HG03354 (cell line): ENCODE results near the gene AGAP3.

Experiments
- ATAC-seq: cut with Tn5 transposase; IDR thresholded peaks from one replicate; pipeline ENCODE4 v1.9.1; 2021; ENCODE audit warnings: mild to moderate bottlenecking; ENCODE audit not compliant: unreplicated experiment, poor library complexity, severe bottlenecking

AGAP3 gene

GRCh38 chr7:151132461-151133205 lies 46.4 kb downstream of the AGAP3 start:
- ATAC-seq = no peak

- ATAC-seq = no peak
Measured at GRCh38 chr7:151133266-151133985, 47.2 kb downstream of the AGAP3 start.

- ATAC-seq = no peak
Measured at GRCh38 chr7:151133986-151134742, 47.9 kb downstream of the AGAP3 start.

- no peak for ATAC-seq
Measured at GRCh38 chr7:151134743-151135524, 48.7 kb downstream of the AGAP3 start.

- ATAC-seq = no peak
Measured at GRCh38 chr7:151135525-151135845, 49.2 kb downstream of the AGAP3 start.

GRCh38 chr7:151135866-151136843 lies 49.9 kb downstream of the AGAP3 start:
- ATAC-seq = no peak

- ATAC-seq = no peak
Measured at GRCh38 chr7:151137076-151137675, 50.9 kb downstream of the AGAP3 start.

GRCh38 chr7:151137791-151138152 lies 51.5 kb downstream of the AGAP3 start:
- no peak for ATAC-seq

- ATAC-seq = no peak
Measured at GRCh38 chr7:151138153-151138851, 52.0 kb downstream of the AGAP3 start.

GRCh38 chr7:151139071-151139790 lies 53.0 kb downstream of the AGAP3 start:
- no peak for ATAC-seq

GRCh38 chr7:151139791-151140190 lies 53.5 kb downstream of the AGAP3 start:
- ATAC-seq = no peak

GRCh38 chr7:151140826-151141225 lies 54.6 kb downstream of the AGAP3 start:
- ATAC-seq = no peak

GRCh38 chr7:151141311-151141854 lies 55.1 kb downstream of the AGAP3 start:
- no peak for ATAC-seq

GRCh38 chr7:151141855-151142685 lies 55.8 kb downstream of the AGAP3 start:
- ATAC-seq = no peak

- ATAC-seq = no peak
Measured at GRCh38 chr7:151142686-151143040, 56.4 kb downstream of the AGAP3 start.

GRCh38 chr7:151143261-151144015 lies 57.2 kb downstream of the AGAP3 start:
- no peak for ATAC-seq
